KOPT-K1 (cell line): ENCODE results near the gene CYP4F2.
"Not testable (repeated sequence)": the region's sequence is repeated elsewhere in the genome, so short reads cannot be mapped to it uniquely, and the experiment has no call there.

Experiments used
- H3K27ac ChIP-seq: fragments of 200-600 bp; sonication (generic); 2 replicates; pipeline ENCODE4 v1.5.1; 2016; ENCODE audit warnings: antibody characterized with exemption, mild to moderate bottlenecking, low read depth, low read length; ENCODE audit not compliant: poor library complexity, severe bottlenecking
- H3K36me3 ChIP-seq: fragments of 200-600 bp; sonication (generic); 2 replicates; pipeline ENCODE4 v1.5.1; 2017; ENCODE audit warnings: antibody characterized with exemption, mild to moderate bottlenecking, low read length, moderate library complexity; ENCODE audit not compliant: insufficient read depth
- H3K9me3 ChIP-seq: fragments of 200-600 bp; sonication (generic); 2 replicates; pipeline ENCODE4 v1.5.1; 2017; ENCODE audit warnings: antibody characterized with exemption, low read length, mild to moderate bottlenecking; ENCODE audit not compliant: insufficient read depth, poor library complexity, severe bottlenecking

Gene CYP4F2

GRCh38 chr19:15889339-15889738 lies 8.5 kb downstream of the CYP4F2 start:
- not testable (repeated sequence) for H3K36me3 ChIP-seq, H3K27ac ChIP-seq, H3K9me3 ChIP-seq

GRCh38 chr19:15885919-15886318 lies 12.0 kb downstream of the CYP4F2 start:
- no peaks in the 10 kb centered on the region for H3K36me3 ChIP-seq
- H3K27ac ChIP-seq: no peak overlapping the region
- H3K9me3 ChIP-seq: no peaks in the 10 kb centered on the region

GRCh38 chr19:15885167-15885566 lies 12.7 kb downstream of the CYP4F2 start:
- no peaks in the 10 kb centered on the region for H3K36me3 ChIP-seq
- no peak overlapping the region for H3K27ac ChIP-seq
- H3K9me3 ChIP-seq: no peaks in the 10 kb centered on the region

GRCh38 chr19:15883329-15883728 lies 14.5 kb downstream of the CYP4F2 start:
- H3K36me3 ChIP-seq, H3K27ac ChIP-seq, H3K9me3 ChIP-seq: not testable (repeated sequence)

- Histone ChIP-seq H3K36me3 (no peaks in the 10 kb centered on the region), H3K27ac (peak overlapping the region; percentile 41), H3K9me3 (peaks cover 13% of the 10 kb centered on the region)
Observed at GRCh38 chr19:15874821-15875474, 22.9 kb downstream of the CYP4F2 start.

GRCh38 chr19:15873771-15874170 lies 24.1 kb downstream of the CYP4F2 start:
- not testable (repeated sequence) for H3K36me3 ChIP-seq, H3K27ac ChIP-seq
- peaks cover 13% of the 10 kb centered on the region for H3K9me3 ChIP-seq

GRCh38 chr19:15871570-15871969 lies 26.3 kb downstream of the CYP4F2 start:
- Histone ChIP-seq H3K27ac (peak overlapping the region; percentile 67), H3K9me3 (peaks cover 13% of the 10 kb centered on the region), H3K36me3 (no peaks in the 10 kb centered on the region)

GRCh38 chr19:15869873-15870272 lies 28.0 kb downstream of the CYP4F2 start:
- H3K27ac ChIP-seq: peak overlapping the region; percentile 67
- peaks cover 13% of the 10 kb centered on the region for H3K9me3 ChIP-seq
- no peaks in the 10 kb centered on the region for H3K36me3 ChIP-seq

GRCh38 chr19:15869109-15869555 lies 28.7 kb downstream of the CYP4F2 start:
- H3K9me3 ChIP-seq: peaks cover 7% of the 10 kb centered on the region
- no peaks in the 10 kb centered on the region for H3K36me3 ChIP-seq
- peak overlapping the region; percentile 67 for H3K27ac ChIP-seq

GRCh38 chr19:15866636-15867035 lies 31.2 kb downstream of the CYP4F2 start:
- no peaks in the 10 kb centered on the region for H3K9me3 ChIP-seq

GRCh38 chr19:15864824-15865223 lies 33.0 kb downstream of the CYP4F2 start:
- no peaks in the 10 kb centered on the region for H3K36me3 ChIP-seq
- peak overlapping the region; percentile 51 for H3K27ac ChIP-seq
- H3K9me3 ChIP-seq: no peaks in the 10 kb centered on the region

More at GRCh38 chr19:15866636-15867035, 31.2 kb downstream of the CYP4F2 start:
- H3K27ac ChIP-seq: peak overlapping the region; percentile 67
- no peaks in the 10 kb centered on the region for H3K36me3 ChIP-seq

GRCh38 chr19:15863272-15863671 lies 34.6 kb downstream of the CYP4F2 start:
- Histone ChIP-seq H3K36me3 (no peaks in the 10 kb centered on the region), H3K27ac (no peak overlapping the region), H3K9me3 (no peaks in the 10 kb centered on the region)

GRCh38 chr19:15862444-15862843 lies 35.4 kb downstream of the CYP4F2 start:
- Histone ChIP-seq H3K27ac (no peak overlapping the region), H3K9me3 (no peaks in the 10 kb centered on the region), H3K36me3 (no peaks in the 10 kb centered on the region)

GRCh38 chr19:15860522-15860921 lies 37.4 kb downstream of the CYP4F2 start:
- Histone ChIP-seq H3K27ac (no peak overlapping the region), H3K36me3 (no peaks in the 10 kb centered on the region), H3K9me3 (no peaks in the 10 kb centered on the region)

- Histone ChIP-seq H3K9me3 (no peaks in the 10 kb centered on the region), H3K36me3 (no peaks in the 10 kb centered on the region)
Observed at GRCh38 chr19:15859187-15859586, 38.7 kb downstream of the CYP4F2 start.

GRCh38 chr19:15850385-15850784 lies 47.5 kb downstream of the CYP4F2 start:
- no peaks in the 10 kb centered on the region for H3K36me3 ChIP-seq
- H3K27ac ChIP-seq: no peak overlapping the region
- H3K9me3 ChIP-seq: peaks cover 12% of the 10 kb centered on the region

More at GRCh38 chr19:15859187-15859586, 38.7 kb downstream of the CYP4F2 start:
- H3K27ac ChIP-seq: no peak overlapping the region
